ENCODE results near the gene IRF1.

Gene IRF1

DNA sequence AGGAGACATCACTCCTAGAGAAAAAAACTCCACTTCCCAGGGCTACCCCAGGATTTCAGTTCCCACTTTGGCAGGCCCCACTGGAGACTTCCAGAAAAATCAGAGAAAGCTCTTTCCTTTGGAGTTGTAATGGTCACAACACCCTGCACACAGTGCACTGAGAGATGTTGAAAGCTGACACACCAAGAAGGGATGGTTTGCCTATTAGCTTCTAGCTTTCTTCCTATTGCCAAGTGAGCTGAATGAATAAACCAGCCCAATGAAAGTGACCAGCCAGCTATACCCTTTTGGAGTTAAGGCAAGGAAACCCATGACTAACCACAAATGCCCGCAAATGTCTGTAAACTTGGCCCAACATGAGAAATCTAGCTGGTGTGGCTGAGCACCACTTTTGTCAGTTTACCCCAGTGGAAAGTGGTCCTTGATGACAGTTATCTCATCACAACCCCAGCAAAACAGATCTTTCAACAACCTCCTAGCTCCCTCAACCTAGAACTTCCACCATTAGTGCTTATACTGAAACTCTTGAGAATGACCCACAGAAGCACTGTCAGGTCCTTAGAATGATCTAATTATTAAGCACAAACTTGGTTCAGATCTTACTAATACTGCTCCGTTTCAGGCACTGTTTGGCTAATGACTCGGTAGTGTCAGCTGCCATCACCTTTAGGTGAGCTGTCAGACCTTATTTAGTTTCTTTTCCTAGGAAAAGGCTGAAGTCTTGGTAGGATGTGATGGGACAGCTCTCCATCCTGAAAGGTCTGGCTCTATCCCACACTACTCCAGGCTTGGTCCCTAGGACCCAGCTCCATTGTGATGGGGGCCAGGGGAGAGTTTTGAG lies 11.2 kb downstream of the IRF1 start:
- no peak overlapping the region for H3K4me2 ChIP-seq (ENCODE audit: low read length)
- H3K9ac ChIP-seq (ENCODE audit: low read length), result no peak overlapping the region
- no peaks in the 10 kb centered on the region for H3K27me3 ChIP-seq (ENCODE audit: insufficient read depth, low read length, poor library complexity)
- H3K79me2 ChIP-seq (ENCODE audit: control insufficient read depth, insufficient read depth, low read length), result no peaks in the 10 kb centered on the region
- H3K18ac ChIP-seq (ENCODE audit: low read length), result no peak overlapping the region
- DNase-seq, result no peak
- no peak overlapping the region for H4K8ac ChIP-seq (ENCODE audit: low read depth, low read length)
- H2AK5ac ChIP-seq (ENCODE audit: low read length), result no peak overlapping the region
- H4K5ac ChIP-seq (ENCODE audit: low read length), result no peak overlapping the region
- H3K23ac ChIP-seq (ENCODE audit: low read length), result no peak overlapping the region
- H3K4me1 ChIP-seq (ENCODE audit: control insufficient read depth, low read depth, low read length), result peaks cover 7% of the 10 kb centered on the region
- WGBS (ENCODE audit: extremely low coverage, insufficient coverage, low lambda C conversion rate), result no CpG with 5 or more reads among the region's 3 CpGs
- no peak overlapping the region for H2BK5ac ChIP-seq (ENCODE audit: low read length)
- no peak overlapping the region for H2BK120ac ChIP-seq (ENCODE audit: low read depth, low read length)
- no peak overlapping the region for H3K27ac ChIP-seq (ENCODE audit: low read depth, low read length)
- H3K36me3 ChIP-seq (ENCODE audit: control insufficient read depth, insufficient read depth, low read length), result peaks cover 3% of the 10 kb centered on the region
- no peak overlapping the region for H2BK15ac ChIP-seq (replicated peaks; ENCODE audit: low read depth)
- no peak overlapping the region for H3K4me3 ChIP-seq (ENCODE audit: low read length)
- no peaks in the 10 kb centered on the region for H3K79me1 ChIP-seq (ENCODE audit: low read length)
- H3K56ac ChIP-seq (ENCODE audit: low read length), result no peak overlapping the region
- no peak overlapping the region for H3K4ac ChIP-seq (ENCODE audit: low read depth, low read length)

GRCh38 chr5:132478366-132478871 lies 12.2 kb downstream of the IRF1 start:
- no peak for DNase-seq
- H2BK120ac ChIP-seq (ENCODE audit: low read depth, low read length), result no peak overlapping the region

DNA sequence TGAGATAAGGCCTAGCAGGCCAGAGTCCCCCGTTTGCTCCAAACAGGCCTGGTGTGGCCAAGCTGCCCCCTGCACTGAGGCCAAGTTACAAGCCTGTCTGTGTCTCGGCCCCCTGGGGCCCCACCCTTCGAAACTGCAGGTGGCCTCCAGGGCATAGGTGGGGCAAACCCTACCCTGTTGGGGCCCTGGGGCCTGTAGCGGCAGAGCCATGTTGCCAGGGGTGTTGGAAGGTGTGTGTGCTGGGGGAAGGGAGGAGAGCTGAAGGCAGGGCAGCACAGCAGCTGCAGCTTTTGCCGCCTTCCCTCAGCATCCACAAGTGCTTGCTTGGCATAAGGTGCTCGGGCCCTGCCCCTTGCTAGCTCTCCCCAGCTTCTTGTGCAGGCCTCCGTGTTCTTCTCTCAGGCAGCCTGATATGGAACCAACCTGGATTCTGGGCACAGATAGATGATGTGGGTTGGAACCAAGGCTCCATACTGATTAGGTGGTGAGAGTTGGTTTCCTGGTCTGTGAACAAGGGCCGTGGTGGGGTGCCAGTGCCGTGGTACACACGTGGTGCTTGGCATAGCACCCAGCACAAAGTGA lies 12.7 kb downstream of the IRF1 start:
- Histone ChIP-seq H3K4ac (ENCODE audit: low read depth, low read length) (no peak overlapping the region), H4K5ac (ENCODE audit: low read length) (no peak overlapping the region), H4K8ac (ENCODE audit: low read depth, low read length) (no peak overlapping the region), H2AK5ac (ENCODE audit: low read length) (no peak overlapping the region), H3K4me1 (ENCODE audit: control insufficient read depth, low read depth, low read length) (peaks cover 7% of the 10 kb centered on the region), H2BK5ac (ENCODE audit: low read length) (no peak overlapping the region), H3K27me3 (ENCODE audit: insufficient read depth, low read length, poor library complexity) (no peaks in the 10 kb centered on the region), H3K79me1 (ENCODE audit: low read length) (no peaks in the 10 kb centered on the region), H3K79me2 (ENCODE audit: control insufficient read depth, insufficient read depth, low read length) (no peaks in the 10 kb centered on the region), H3K18ac (ENCODE audit: low read length) (no peak overlapping the region), H3K27ac (ENCODE audit: low read depth, low read length) (no peak overlapping the region), H3K4me3 (ENCODE audit: low read length) (no peak overlapping the region), H3K9ac (ENCODE audit: low read length) (no peak overlapping the region), H2BK15ac (replicated peaks; ENCODE audit: low read depth) (no peak overlapping the region), H3K4me2 (ENCODE audit: low read length) (no peak overlapping the region), H2BK120ac (ENCODE audit: low read depth, low read length) (no peak overlapping the region), H3K56ac (ENCODE audit: low read length) (no peak overlapping the region), H3K23ac (ENCODE audit: low read length) (no peak overlapping the region), H3K36me3 (ENCODE audit: control insufficient read depth, insufficient read depth, low read length) (no peaks in the 10 kb centered on the region)
- WGBS (ENCODE audit: extremely low coverage, insufficient coverage, low lambda C conversion rate), result no CpG with 5 or more reads among the region's 10 CpGs
- DNase-seq, result no peak

More at GRCh38 chr5:132478366-132478871, 12.2 kb downstream of the IRF1 start:
- Histone ChIP-seq H3K27me3 (ENCODE audit: insufficient read depth, low read length, poor library complexity) (no peaks in the 10 kb centered on the region), H4K5ac (ENCODE audit: low read length) (no peak overlapping the region), H3K9ac (ENCODE audit: low read length) (no peak overlapping the region), H2AK5ac (ENCODE audit: low read length) (no peak overlapping the region), H3K4me2 (ENCODE audit: low read length) (no peak overlapping the region), H3K4me3 (ENCODE audit: low read length) (no peak overlapping the region), H3K4ac (ENCODE audit: low read depth, low read length) (no peak overlapping the region), H3K23ac (ENCODE audit: low read length) (no peak overlapping the region), H3K18ac (ENCODE audit: low read length) (no peak overlapping the region), H2BK15ac (replicated peaks; ENCODE audit: low read depth) (no peak overlapping the region), H2BK5ac (ENCODE audit: low read length) (no peak overlapping the region), H3K56ac (ENCODE audit: low read length) (no peak overlapping the region), H3K79me2 (ENCODE audit: control insufficient read depth, insufficient read depth, low read length) (no peaks in the 10 kb centered on the region), H3K4me1 (ENCODE audit: control insufficient read depth, low read depth, low read length) (peaks cover 7% of the 10 kb centered on the region), H3K36me3 (ENCODE audit: control insufficient read depth, insufficient read depth, low read length) (no peaks in the 10 kb centered on the region), H4K8ac (ENCODE audit: low read depth, low read length) (no peak overlapping the region), H3K79me1 (ENCODE audit: low read length) (no peaks in the 10 kb centered on the region), H3K27ac (ENCODE audit: low read depth, low read length) (no peak overlapping the region)
- no CpG with 5 or more reads among the region's 4 CpGs for WGBS (ENCODE audit: extremely low coverage, insufficient coverage, low lambda C conversion rate)

GRCh38 chr5:132476876-132477781 lies 13.4 kb downstream of the IRF1 start:
- Histone ChIP-seq H3K23ac (ENCODE audit: low read length) (no peak overlapping the region), H3K79me2 (ENCODE audit: control insufficient read depth, insufficient read depth, low read length) (no peaks in the 10 kb centered on the region), H3K27me3 (ENCODE audit: insufficient read depth, low read length, poor library complexity) (no peaks in the 10 kb centered on the region), H4K8ac (ENCODE audit: low read depth, low read length) (no peak overlapping the region), H3K79me1 (ENCODE audit: low read length) (no peaks in the 10 kb centered on the region), H3K36me3 (ENCODE audit: control insufficient read depth, insufficient read depth, low read length) (no peaks in the 10 kb centered on the region), H3K4me3 (ENCODE audit: low read length) (no peak overlapping the region), H2AK5ac (ENCODE audit: low read length) (no peak overlapping the region), H3K4me1 (ENCODE audit: control insufficient read depth, low read depth, low read length) (peaks cover 7% of the 10 kb centered on the region), H3K4me2 (ENCODE audit: low read length) (no peak overlapping the region), H3K56ac (ENCODE audit: low read length) (no peak overlapping the region), H2BK15ac (replicated peaks; ENCODE audit: low read depth) (no peak overlapping the region), H3K27ac (ENCODE audit: low read depth, low read length) (no peak overlapping the region), H3K4ac (ENCODE audit: low read depth, low read length) (no peak overlapping the region), H2BK120ac (ENCODE audit: low read depth, low read length) (no peak overlapping the region), H3K18ac (ENCODE audit: low read length) (no peak overlapping the region), H3K9ac (ENCODE audit: low read length) (no peak overlapping the region), H2BK5ac (ENCODE audit: low read length) (no peak overlapping the region), H4K5ac (ENCODE audit: low read length) (no peak overlapping the region)
- DNase-seq, result peak; percentile 27
- WGBS (ENCODE audit: extremely low coverage, insufficient coverage, low lambda C conversion rate), result no CpG with 5 or more reads among the region's 7 CpGs

GRCh38 chr5:132475987-132476875 lies 14.3 kb downstream of the IRF1 start:
- Histone ChIP-seq H3K79me1 (ENCODE audit: low read length) (no peaks in the 10 kb centered on the region), H4K8ac (ENCODE audit: low read depth, low read length) (no peak overlapping the region), H3K27me3 (ENCODE audit: insufficient read depth, low read length, poor library complexity) (no peaks in the 10 kb centered on the region), H3K56ac (ENCODE audit: low read length) (no peak overlapping the region), H2BK15ac (replicated peaks; ENCODE audit: low read depth) (no peak overlapping the region), H3K27ac (ENCODE audit: low read depth, low read length) (no peak overlapping the region), H4K5ac (ENCODE audit: low read length) (no peak overlapping the region), H3K4me3 (ENCODE audit: low read length) (no peak overlapping the region), H2BK120ac (ENCODE audit: low read depth, low read length) (no peak overlapping the region), H3K23ac (ENCODE audit: low read length) (no peak overlapping the region), H3K4me2 (ENCODE audit: low read length) (no peak overlapping the region), H3K4ac (ENCODE audit: low read depth, low read length) (no peak overlapping the region), H3K9ac (ENCODE audit: low read length) (no peak overlapping the region), H2BK5ac (ENCODE audit: low read length) (no peak overlapping the region), H3K4me1 (ENCODE audit: control insufficient read depth, low read depth, low read length) (peaks cover 7% of the 10 kb centered on the region), H3K79me2 (ENCODE audit: control insufficient read depth, insufficient read depth, low read length) (no peaks in the 10 kb centered on the region), H3K18ac (ENCODE audit: low read length) (no peak overlapping the region), H3K36me3 (ENCODE audit: control insufficient read depth, insufficient read depth, low read length) (no peaks in the 10 kb centered on the region), H2AK5ac (ENCODE audit: low read length) (no peak overlapping the region)
- no CpG with 5 or more reads among the region's 8 CpGs for WGBS (ENCODE audit: extremely low coverage, insufficient coverage, low lambda C conversion rate)
- no peak for DNase-seq
